ENCODE measurements around the gene ARID2. TPM values are rescaled to one million over a fixed set of nuclear protein-coding genes. Genes with fewer than 3 reads are reported as not detected.

Gene ARID2
- polyA plus RNA-seq, 1 experiment, result 18.5 TPM

- Histone ChIP-seq H3K4me3 (ENCODE audit: low read depth, low read length) (no peak overlapping the region), H3K9me3 (ENCODE audit: control insufficient read depth, insufficient read depth, low read length) (no peaks in the 10 kb centered on the region), H3K27ac (ENCODE audit: low read depth, low read length) (no peak overlapping the region), H3K27me3 (ENCODE audit: control insufficient read depth, insufficient read depth, low read length) (no peaks in the 10 kb centered on the region)
- TF ChIP-seq CTCF (IDR thresholded peaks at IDR 0.05; ENCODE audit: low read depth, low read length), result no peak
- POLR2A ChIA-PET, result interaction anchor here (0.6 to 0.7 kb wide), 2 partner anchors 270 to 283 kb away, joined by 3 to 5 read pairs; partner anchors contain the start of gene SCAF11
- CTCF ChIA-PET, result interaction anchor here (1.7 kb wide), 1 partner anchor 19 kb away, joined by 4 read pairs; no protein-coding TSS in a partner anchor
- no peak for DNase-seq (ENCODE audit: low read depth, low spot score)
Observed at GRCh38 chr12:45707241-45707857, 22.2 kb upstream of the ARID2 start.

DNA sequence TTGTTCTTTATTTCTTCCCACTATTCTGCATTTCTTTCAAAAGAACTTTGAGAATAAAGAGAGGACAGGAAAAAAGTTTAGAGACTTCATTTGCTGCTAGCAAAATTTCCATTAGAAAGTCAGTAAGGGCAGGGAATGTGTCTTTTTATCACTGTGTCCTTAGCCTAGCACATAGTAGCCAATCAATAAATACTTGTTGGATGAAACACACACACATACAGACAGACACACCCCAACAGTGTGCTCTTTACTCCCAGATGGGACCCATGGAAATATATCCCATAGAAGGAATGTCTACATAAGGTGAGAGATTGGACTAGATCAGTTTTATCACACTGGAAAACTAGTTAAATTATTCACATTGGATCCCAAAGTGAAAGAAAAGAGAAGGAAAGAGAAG, 21.1 kb upstream of the ARID2 start:
- TF ChIP-seq CTCF (IDR thresholded peaks at IDR 0.05; ENCODE audit: low read depth, low read length), result no peak

DNA sequence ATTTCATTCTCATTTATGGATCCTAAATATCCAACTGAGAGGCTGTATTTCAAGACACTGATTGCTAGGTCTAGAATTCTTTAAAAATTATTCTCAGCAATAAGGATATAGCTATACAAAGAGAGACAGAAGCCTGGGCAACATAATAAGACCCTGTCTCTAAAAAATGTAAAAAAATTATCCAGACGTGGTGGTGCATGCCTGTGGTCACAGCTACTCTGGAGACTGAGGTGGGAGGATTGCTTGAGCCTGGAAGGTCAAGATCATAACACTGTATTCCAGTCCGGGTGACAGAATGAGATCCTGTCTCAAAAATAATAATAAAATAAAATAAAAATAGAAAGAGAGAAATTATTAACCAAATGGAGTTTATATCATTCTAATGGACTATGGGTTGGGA, 20.6 kb upstream of the ARID2 start:
- no peak for TF ChIP-seq CTCF (IDR thresholded peaks at IDR 0.05; ENCODE audit: low read depth, low read length)
- ChIA-PET POLR2A (no interaction called here), CTCF (interaction anchor here (1.3 kb wide), 1 partner anchor 16 kb away, joined by 4 read pairs; no protein-coding TSS in a partner anchor)
- Histone ChIP-seq H3K27ac (ENCODE audit: low read depth, low read length) (no peak overlapping the region), H3K4me3 (ENCODE audit: low read depth, low read length) (no peak overlapping the region), H3K9me3 (ENCODE audit: control insufficient read depth, insufficient read depth, low read length) (no peaks in the 10 kb centered on the region), H3K27me3 (ENCODE audit: control insufficient read depth, insufficient read depth, low read length) (no peaks in the 10 kb centered on the region)
- DNase-seq (ENCODE audit: low read depth, low spot score), result no peak

More for the DNA sequence above, 21.1 kb upstream of the ARID2 start:
- Histone ChIP-seq H3K4me3 (ENCODE audit: low read depth, low read length) (no peak overlapping the region), H3K27ac (ENCODE audit: low read depth, low read length) (no peak overlapping the region), H3K27me3 (ENCODE audit: control insufficient read depth, insufficient read depth, low read length) (no peaks in the 10 kb centered on the region), H3K9me3 (ENCODE audit: control insufficient read depth, insufficient read depth, low read length) (no peaks in the 10 kb centered on the region)
- ChIA-PET POLR2A (no interaction called here), CTCF (interaction anchor here (1.7 kb wide), 1 partner anchor 18 kb away, joined by 4 read pairs; no protein-coding TSS in a partner anchor)
- no peak for DNase-seq (ENCODE audit: low read depth, low spot score)

- ChIA-PET CTCF (no interaction called here), POLR2A (no interaction called here)
- DNase-seq (ENCODE audit: low read depth, low spot score), result no peak
- no peaks in the 10 kb centered on the region for H3K9me3 ChIP-seq (ENCODE audit: control insufficient read depth, insufficient read depth, low read length)
- no peak overlapping the region for H3K27ac ChIP-seq (ENCODE audit: low read depth, low read length)
- TF ChIP-seq CTCF (IDR thresholded peaks at IDR 0.05; ENCODE audit: low read depth, low read length), result no peak
- no peak overlapping the region for H3K4me3 ChIP-seq (ENCODE audit: low read depth, low read length)
- H3K27me3 ChIP-seq (ENCODE audit: control insufficient read depth, insufficient read depth, low read length), result no peaks in the 10 kb centered on the region
Observed at GRCh38 chr12:45712319-45712718, 17.2 kb upstream of the ARID2 start.

DNA sequence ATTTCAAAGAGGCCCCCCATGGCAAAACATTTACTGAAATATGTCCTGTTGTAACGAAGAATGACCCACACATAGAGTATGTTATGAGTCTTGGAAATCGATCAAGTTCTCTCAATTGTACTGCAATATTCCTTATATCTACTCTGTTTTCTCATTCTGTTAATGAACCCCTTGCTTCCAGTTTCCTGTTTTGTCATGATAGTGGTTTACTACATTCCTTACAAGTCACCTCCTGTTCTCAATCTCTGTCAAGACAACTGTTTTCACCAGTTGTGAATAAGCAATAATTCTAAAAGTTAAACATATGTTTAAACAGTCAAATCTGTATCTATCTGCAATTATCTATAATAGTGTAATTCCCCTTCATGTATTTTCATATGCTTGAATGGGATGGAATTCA, 16.4 kb upstream of the ARID2 start:
- Histone ChIP-seq H3K4me3 (ENCODE audit: low read depth, low read length) (no peak overlapping the region), H3K27ac (ENCODE audit: low read depth, low read length) (no peak overlapping the region), H3K27me3 (ENCODE audit: control insufficient read depth, insufficient read depth, low read length) (no peaks in the 10 kb centered on the region), H3K9me3 (ENCODE audit: control insufficient read depth, insufficient read depth, low read length) (no peaks in the 10 kb centered on the region)
- TF ChIP-seq CTCF (IDR thresholded peaks at IDR 0.05; ENCODE audit: low read depth, low read length), result no peak
- no peak for DNase-seq (ENCODE audit: low read depth, low spot score)
- CTCF ChIA-PET, result no interaction called here
- POLR2A ChIA-PET, result interaction anchor here (1.0 kb wide), 1 partner anchor 9 kb away, joined by 3 read pairs; no protein-coding TSS in a partner anchor
